ENCODE data around the gene ARHGAP24.

- no peak for TF ChIP-seq CTCF (IDR thresholded peaks at IDR 0.05)
- no peak for TF ChIP-seq POLR2AphosphoS5 (IDR thresholded peaks at IDR 0.05)
- no peak for TF ChIP-seq POLR2A (IDR thresholded peaks at IDR 0.05)
Observed at GRCh38 chr4:85778632-85779131, 303.7 kb downstream of the ARHGAP24 start.

All from breast epithelium (tissue), 3 donors.